ENCODE results near the gene ACVR2B.

The ACVR2B gene

GRCh38 chr3:38454178-38454883 is 641 bp downstream of the ACVR2B start:
- TF ChIP-seq REST (IDR thresholded peaks at IDR 0.05; ENCODE audit: insufficient read depth in 1 of 2, low read depth in 2 of 2, low read length in 2 of 2) (no peak), TAF1 (IDR thresholded peaks at IDR 0.05; ENCODE audit: borderline replicate concordance, insufficient read depth, low read length) (peak; percentile 3; the same call in 1 of the 2 replicates), SIN3A (IDR thresholded peaks at IDR 0.05; ENCODE audit: borderline replicate concordance, insufficient read depth, low read length) (0 out of 2 replicates have a peak, but pooled peaks have one; percentile 64), FOXP2 (optimal IDR thresholded peaks at IDR 0.05; ENCODE audit: borderline replicate concordance, extremely low read depth, extremely low read length, insufficient read depth) (peak; percentile 39), POLR2AphosphoS5 (IDR thresholded peaks at IDR 0.05; ENCODE audit: low read depth, low read length) (no peak)

DNA sequence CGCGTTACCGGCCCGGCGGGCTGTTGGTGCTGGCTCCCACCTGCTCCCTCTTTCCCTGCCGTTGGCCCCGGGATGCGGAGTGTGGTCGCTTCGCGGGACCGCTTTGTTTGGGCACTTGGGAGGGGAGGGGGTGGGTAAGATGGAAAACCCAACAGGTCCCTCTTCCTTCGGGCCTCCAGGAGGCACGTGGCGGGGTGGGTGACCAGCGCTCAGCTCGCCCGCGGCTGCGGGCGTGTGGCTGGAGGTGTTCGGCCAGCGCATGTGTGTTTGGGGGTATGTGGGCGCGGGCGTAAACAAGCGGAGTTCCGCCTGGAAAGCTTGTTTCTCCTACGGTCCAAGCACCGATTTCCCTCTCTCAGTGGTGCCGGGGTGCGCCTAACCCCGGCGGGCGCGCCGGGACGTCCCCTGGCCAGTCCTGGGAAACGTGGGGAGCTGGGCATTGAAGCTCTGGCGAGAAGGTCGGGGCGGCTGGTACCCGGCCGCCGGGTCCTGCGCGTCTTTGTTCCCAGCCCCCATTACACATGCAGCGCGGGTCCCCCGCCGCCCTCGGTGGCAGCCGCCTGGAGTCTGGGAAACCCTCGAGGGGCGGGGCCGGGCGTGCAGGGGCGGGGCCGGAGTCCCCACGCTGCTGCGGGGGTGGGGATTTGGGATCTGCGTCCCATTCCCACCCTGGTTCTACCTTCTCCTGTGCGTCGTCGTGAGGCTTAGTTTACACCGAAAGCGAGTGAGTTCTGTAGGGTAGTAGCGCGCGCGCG is 1.4 kb downstream of the ACVR2B start:
- no peak for TF ChIP-seq FOXP2 (optimal IDR thresholded peaks at IDR 0.05; ENCODE audit: borderline replicate concordance, extremely low read depth, extremely low read length, insufficient read depth)
- 0 out of 2 replicates have a peak, but pooled peaks have one; percentile 28 for TF ChIP-seq SIN3A (IDR thresholded peaks at IDR 0.05; ENCODE audit: borderline replicate concordance, insufficient read depth, low read length)

DNA sequence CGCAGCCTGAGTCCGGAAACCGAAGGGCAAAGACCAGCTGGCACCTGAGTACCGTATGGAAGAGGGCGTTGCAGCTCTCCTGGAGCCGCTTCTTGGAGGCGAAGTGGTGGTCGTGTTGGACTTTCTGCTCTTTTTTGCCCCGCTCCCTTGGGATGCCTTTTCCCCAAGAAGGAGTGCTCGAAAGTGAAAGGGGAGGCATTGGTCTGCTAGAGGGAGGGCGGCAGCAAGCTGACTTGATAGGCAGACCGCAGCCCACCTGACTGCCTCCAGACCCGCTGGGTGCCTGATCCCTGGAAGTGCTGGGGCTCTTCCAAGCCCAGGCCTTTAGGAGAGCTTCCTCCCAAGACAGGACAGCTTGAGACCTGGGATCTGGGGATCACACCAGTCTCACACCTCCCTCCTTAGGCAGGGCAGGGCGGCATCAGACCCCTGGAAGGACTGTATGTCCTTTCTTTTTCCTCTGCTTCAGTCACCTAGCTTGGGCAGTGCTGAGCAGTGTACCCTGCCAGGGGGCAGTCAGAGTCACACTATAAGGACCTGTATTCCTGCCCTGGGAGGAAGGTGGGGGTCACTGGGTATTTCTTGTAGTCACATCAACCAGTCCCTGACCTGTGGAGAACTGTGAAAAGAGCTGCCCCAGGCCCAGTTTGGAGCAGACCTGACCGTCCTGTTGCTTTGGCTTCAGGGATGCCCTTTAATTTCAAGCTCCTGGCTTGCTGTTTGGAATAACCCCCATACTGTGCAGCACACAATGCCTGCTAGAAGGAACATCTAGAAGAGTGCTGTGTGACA is 2.1 kb downstream of the ACVR2B start:
- TF ChIP-seq FOXP2 (optimal IDR thresholded peaks at IDR 0.05; ENCODE audit: borderline replicate concordance, extremely low read depth, extremely low read length, insufficient read depth) (no peak), SIN3A (IDR thresholded peaks at IDR 0.05; ENCODE audit: borderline replicate concordance, insufficient read depth, low read length) (no peak), TAF1 (IDR thresholded peaks at IDR 0.05; ENCODE audit: borderline replicate concordance, insufficient read depth, low read length) (no peak), REST (IDR thresholded peaks at IDR 0.05; ENCODE audit: insufficient read depth in 1 of 2, low read depth in 2 of 2, low read length in 2 of 2) (no peak), POLR2AphosphoS5 (IDR thresholded peaks at IDR 0.05; ENCODE audit: low read depth, low read length) (no peak)

- TF ChIP-seq TAF1 (IDR thresholded peaks at IDR 0.05; ENCODE audit: borderline replicate concordance, insufficient read depth, low read length), result no peak
- TF ChIP-seq SIN3A (IDR thresholded peaks at IDR 0.05; ENCODE audit: borderline replicate concordance, insufficient read depth, low read length), result no peak
- no peak for TF ChIP-seq POLR2AphosphoS5 (IDR thresholded peaks at IDR 0.05; ENCODE audit: low read depth, low read length)
- no peak for TF ChIP-seq REST (IDR thresholded peaks at IDR 0.05; ENCODE audit: insufficient read depth in 1 of 2, low read depth in 2 of 2, low read length in 2 of 2)
- no peak for TF ChIP-seq FOXP2 (optimal IDR thresholded peaks at IDR 0.05; ENCODE audit: borderline replicate concordance, extremely low read depth, extremely low read length, insufficient read depth)
These were observed 3.7 kb downstream of the ACVR2B start for GRCh38 chr3:38457111-38458003.

All from PFSK-1 (cell line).